ENCODE data around the gene NDRG2.

- TF ChIP-seq EZH2 (IDR thresholded peaks at IDR 0.05; ENCODE audit: insufficient read depth, poor library complexity, severe bottlenecking) (no peak), EZH2phosphoT487 (IDR thresholded peaks at IDR 0.05; ENCODE audit: insufficient read depth, low read depth) (no peak)
Observed at GRCh38 chr14:21026988-21027315, 2.1 kb upstream of the NDRG2 start.
